ENCODE results near the gene ARL13A. TPM values are rescaled to one million over a fixed set of nuclear protein-coding genes. Genes with fewer than 3 reads are reported as not detected.
A peak's percentile ranks its signal among the peaks of the same experiment; 100 is the strongest.
"Not testable (repeated sequence)": the region's sequence is repeated elsewhere in the genome, so short reads cannot be mapped to it uniquely, and the experiment has no call there.

Gene ARL13A
- total RNA-seq, 2 donors from 2014 or later: not detected

- intact Hi-C loops (cut with DNase I): no loop called here
- H3K9me3 ChIP-seq: no peaks in the 10 kb centered on the region
- no peak overlapping the region for H3K27ac ChIP-seq
- no peaks in the 10 kb centered on the region for H3K36me3 ChIP-seq (replicated peaks in 1 of 2; ENCODE audit: insufficient read depth in 1 of 2, low read depth in 2 of 2)
- no peaks in the 10 kb centered on the region for H3K4me1 ChIP-seq
- H3K27me3 ChIP-seq: no peaks in the 10 kb centered on the region
- WGBS, 2 donors: 98 to 100% methylated on average over 4 to 5 of the region's 6 CpGs
- ATAC-seq (no peak), DNase-seq (peak in 1 of 4 donors; percentile 28)
- TF ChIP-seq CTCF (IDR thresholded peaks at IDR 0.05) (no peak), POLR2A (IDR thresholded peaks at IDR 0.05) (no peak)
- no peak overlapping the region for H3K4me3 ChIP-seq
Measured at GRCh38 chrX:100980608-100981497, 11.3 kb downstream of the ARL13A start.

- H3K9me3 ChIP-seq; ATAC-seq; H3K4me3 ChIP-seq; H3K36me3 ChIP-seq (replicated peaks in 1 of 2; ENCODE audit: insufficient read depth in 1 of 2, low read depth in 2 of 2); H3K4me1 ChIP-seq; H3K27me3 ChIP-seq; H3K27ac ChIP-seq; DNase-seq; intact Hi-C loops (cut with DNase I): not testable (repeated sequence)
- WGBS, 2 donors: 100% methylated on average over 1 of the region's 1 CpG; no CpG with 5 or more reads in 1 of the 2 donors
Measured at GRCh38 chrX:100981498-100981845, 12.0 kb downstream of the ARL13A start.

GRCh38 chrX:100984818-100985217 lies 15.3 kb downstream of the ARL13A start:
- Histone ChIP-seq H3K27ac (no peak overlapping the region), H3K36me3 (replicated peaks in 1 of 2; ENCODE audit: insufficient read depth in 1 of 2, low read depth in 2 of 2) (no peaks in the 10 kb centered on the region), H3K9me3 (no peaks in the 10 kb centered on the region), H3K4me3 (no peak overlapping the region), H3K27me3 (no peaks in the 10 kb centered on the region), H3K4me1 (no peaks in the 10 kb centered on the region)
- TF ChIP-seq CTCF (IDR thresholded peaks at IDR 0.05) (no peak), POLR2A (IDR thresholded peaks at IDR 0.05) (no peak)
- ATAC-seq (no peak), DNase-seq (no peak)
- intact Hi-C loops (cut with DNase I): no loop called here

- no peak for ATAC-seq
- no peak for DNase-seq
- Histone ChIP-seq H3K36me3 (replicated peaks in 1 of 2; ENCODE audit: insufficient read depth in 1 of 2, low read depth in 2 of 2) (no peaks in the 10 kb centered on the region), H3K4me1 (no peaks in the 10 kb centered on the region), H3K27me3 (no peaks in the 10 kb centered on the region), H3K27ac (no peak overlapping the region), H3K9me3 (no peaks in the 10 kb centered on the region), H3K4me3 (no peak overlapping the region)
- TF ChIP-seq CTCF (IDR thresholded peaks at IDR 0.05): no peak
- TF ChIP-seq POLR2A (IDR thresholded peaks at IDR 0.05): no peak
- intact Hi-C loops (cut with DNase I): no loop called here
- 68 to 69% methylated on average over 2 of the region's 2 CpGs for WGBS, 2 donors
Measured at GRCh38 chrX:100990139-100990538, 20.6 kb downstream of the ARL13A start.

GRCh38 chrX:100994352-100995281 lies 25.1 kb downstream of the ARL13A start:
- intact Hi-C loops (cut with DNase I): no loop called here
- Histone ChIP-seq H3K36me3 (replicated peaks in 1 of 2; ENCODE audit: insufficient read depth in 1 of 2, low read depth in 2 of 2) (no peaks in the 10 kb centered on the region), H3K4me3 (no peak overlapping the region), H3K27ac (no peak overlapping the region), H3K4me1 (no peaks in the 10 kb centered on the region), H3K9me3 (no peaks in the 10 kb centered on the region), H3K27me3 (no peaks in the 10 kb centered on the region)
- TF ChIP-seq POLR2A (IDR thresholded peaks at IDR 0.05): no peak
- no peak for TF ChIP-seq CTCF (IDR thresholded peaks at IDR 0.05)
- DNase-seq (no peak), ATAC-seq (no peak)
- 87 to 88% methylated on average over 5 of the region's 5 CpGs for WGBS, 2 donors

All from body of pancreas (tissue), 4 donors.